Caco-2 (cell line): ENCODE results near the gene RALGAPA2. TPM values are rescaled to one million over a fixed set of nuclear protein-coding genes. Genes with fewer than 3 reads are reported as not detected.

Source experiments
- BruUV-seq: library from RNA; stranded (reverse); fragments of 400-500 nt; replicated peaks from 2 replicates; lab custom pipeline; 2021; lab: Mats Ljungman, UMichigan
- CTCF ChIA-PET: fragments of 300-600 bp; sonication (Branson Sonifier 250); formaldehyde crosslinking; loops from one replicate; lab custom pipeline; 2022; ENCODE audit warnings: antibody characterized with exemption; lab: Charles Lee
- POLR2A ChIA-PET: fragments of 300-600 bp; sonication (Branson Sonifier 250); formaldehyde crosslinking; loops from one replicate; lab custom pipeline; 2022; ENCODE audit warnings: antibody characterized with exemption; lab: Charles Lee
- DNase-seq, 2 experiments: peaks; one replicate each; pipeline versions ENCODE4 v3.0.0 to v3.0.0-alpha.2; 2020 to 2022
- H3K27me3 ChIP-seq: replicated peaks from 2 replicates; pipeline ENCODE4 v1.6.0; 2011; ENCODE audit warnings: low read length; ENCODE audit not compliant: control insufficient read depth, insufficient read depth
- H3K36me3 ChIP-seq: 2 replicates; pipeline ENCODE4 v1.5.1; 2011; ENCODE audit warnings: low read length; ENCODE audit not compliant: control insufficient read depth, insufficient read depth
- H3K4me1 ChIP-seq: fragments of 250-450 bp; sonication (Bioruptor Pico); 2 replicates; pipeline ENCODE4 v1.5.1; 2020; ENCODE audit warnings: mild to moderate bottlenecking
- H3K4me3 ChIP-seq: 2 replicates; pipeline ENCODE4 v1.5.1; 2011; ENCODE audit warnings: low read depth, mild to moderate bottlenecking, control low read depth, low read length
- H3K9me3 ChIP-seq: fragments of 250-450 bp; sonication (Bioruptor Pico); 2 replicates; pipeline ENCODE4 v1.5.1; 2020; ENCODE audit warnings: mild to moderate bottlenecking, moderate library complexity
- H3K27ac Mint-ChIP-seq: one replicate; pipeline ENCODE4 v1.8.0; 2022; ENCODE audit warnings: mixed read lengths; ENCODE audit not compliant: unreplicated experiment
- H3K27me3 Mint-ChIP-seq: one replicate; pipeline ENCODE4 v1.8.0; 2022; ENCODE audit warnings: mixed read lengths; ENCODE audit not compliant: insufficient read depth, unreplicated experiment
- H3K36me3 Mint-ChIP-seq: one replicate; pipeline ENCODE4 v1.8.0; 2022; ENCODE audit warnings: mild to moderate bottlenecking, mixed read lengths; ENCODE audit not compliant: insufficient read depth, unreplicated experiment
- H3K4me1 Mint-ChIP-seq: one replicate; pipeline ENCODE4 v1.8.0; 2022; ENCODE audit warnings: low read depth, mixed read lengths; ENCODE audit not compliant: unreplicated experiment
- H3K4me3 Mint-ChIP-seq: one replicate; pipeline ENCODE4 v1.8.0; 2022; ENCODE audit warnings: mild to moderate bottlenecking, moderate library complexity, mixed read lengths; ENCODE audit not compliant: unreplicated experiment
- H3K9me3 Mint-ChIP-seq: one replicate; pipeline ENCODE4 v1.8.0; 2022; ENCODE audit warnings: mixed read lengths; ENCODE audit not compliant: unreplicated experiment
- intact Hi-C: fragments of 100-400 bp; cut with micrococcal nuclease; formaldehyde crosslinking; loops from one replicate; pipeline ENCODE4 v1.10.0; 2022; ENCODE audit not compliant: unreplicated experiment
- total RNA-seq: library from RNA; stranded (reverse); gene quantifications from 2 replicates; pipeline ENCODE4 v1.2.3, GENCODE V29; 2022
- TF ChIP-seq, protein P1 (sequence below), 2 experiments: fragments of 200-600 bp in 1 of 2; IDR thresholded peaks; 1 replicate in 1 of 2; 2 replicates in 1 of 2; pipeline versions ENCODE4 v1.5.1 to v1.8.0; 2011 to 2022; ENCODE audit warnings: antibody characterized with exemption in 1 of 2, control low read depth in 1 of 2, inconsistent platforms in 1 of 2, low read depth in 1 of 2, low read length in 1 of 2, mild to moderate bottlenecking in 1 of 2, moderate library complexity in 1 of 2; ENCODE audit not compliant: insufficient read depth in 1 of 2, severe bottlenecking in 1 of 2, unreplicated experiment in 1 of 2

Gene RALGAPA2
- total RNA-seq, 1 experiment from 2014 or later, result 17.3 TPM

DNA sequence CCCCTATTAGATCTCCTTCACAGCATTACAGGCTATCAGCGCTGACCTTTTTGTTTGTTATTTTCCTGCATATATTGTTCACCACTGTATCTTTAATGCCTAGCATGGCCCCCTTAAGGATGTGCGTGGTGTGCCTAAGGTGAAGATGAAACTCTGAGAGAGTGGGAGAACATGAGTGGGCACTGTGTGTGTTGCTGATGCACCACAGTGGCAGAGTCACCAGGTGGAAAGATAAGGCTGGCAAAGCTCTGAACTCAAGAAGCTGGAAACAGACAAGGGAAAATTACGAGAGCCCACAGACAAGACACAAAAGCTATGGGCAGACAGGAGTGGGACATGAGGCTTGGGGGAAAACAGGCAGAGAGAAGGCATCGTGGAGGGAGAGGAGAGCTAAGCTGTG lies 184.8 kb downstream of the RALGAPA2 start:
- Mint-ChIP-seq H3K4me1 (no peaks in the 10 kb centered on the region), H3K36me3 (no peaks in the 10 kb centered on the region), H3K4me3 (no peak overlapping the region), H3K27me3 (no peaks in the 10 kb centered on the region), H3K9me3 (no peaks in the 10 kb centered on the region), H3K27ac (no peak overlapping the region)
- no peaks in the 10 kb centered on the region for H3K27me3 ChIP-seq
- no peaks in the 10 kb centered on the region for H3K4me1 ChIP-seq
- POLR2A ChIA-PET, result no interaction called here
- H3K36me3 ChIP-seq, result 0 out of 2 replicates have a peak, but pooled peaks cover 2% of the 10 kb centered on the region
- CTCF ChIA-PET, result no interaction called here
- H3K9me3 ChIP-seq, result no peaks in the 10 kb centered on the region
- no peak for DNase-seq
- intact Hi-C loops, result no loop called here
- no TSS peak for BruUV-seq
- no peak overlapping the region for H3K4me3 ChIP-seq
- TF ChIP-seq, protein P1, sequence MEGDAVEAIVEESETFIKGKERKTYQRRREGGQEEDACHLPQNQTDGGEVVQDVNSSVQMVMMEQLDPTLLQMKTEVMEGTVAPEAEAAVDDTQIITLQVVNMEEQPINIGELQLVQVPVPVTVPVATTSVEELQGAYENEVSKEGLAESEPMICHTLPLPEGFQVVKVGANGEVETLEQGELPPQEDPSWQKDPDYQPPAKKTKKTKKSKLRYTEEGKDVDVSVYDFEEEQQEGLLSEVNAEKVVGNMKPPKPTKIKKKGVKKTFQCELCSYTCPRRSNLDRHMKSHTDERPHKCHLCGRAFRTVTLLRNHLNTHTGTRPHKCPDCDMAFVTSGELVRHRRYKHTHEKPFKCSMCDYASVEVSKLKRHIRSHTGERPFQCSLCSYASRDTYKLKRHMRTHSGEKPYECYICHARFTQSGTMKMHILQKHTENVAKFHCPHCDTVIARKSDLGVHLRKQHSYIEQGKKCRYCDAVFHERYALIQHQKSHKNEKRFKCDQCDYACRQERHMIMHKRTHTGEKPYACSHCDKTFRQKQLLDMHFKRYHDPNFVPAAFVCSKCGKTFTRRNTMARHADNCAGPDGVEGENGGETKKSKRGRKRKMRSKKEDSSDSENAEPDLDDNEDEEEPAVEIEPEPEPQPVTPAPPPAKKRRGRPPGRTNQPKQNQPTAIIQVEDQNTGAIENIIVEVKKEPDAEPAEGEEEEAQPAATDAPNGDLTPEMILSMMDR (IDR thresholded peaks at IDR 0.05; ENCODE audit: insufficient read depth in 1 of 2, low read depth in 1 of 2, low read length in 1 of 2, severe bottlenecking in 1 of 2, unreplicated experiment in 1 of 2), result no peak

DNA sequence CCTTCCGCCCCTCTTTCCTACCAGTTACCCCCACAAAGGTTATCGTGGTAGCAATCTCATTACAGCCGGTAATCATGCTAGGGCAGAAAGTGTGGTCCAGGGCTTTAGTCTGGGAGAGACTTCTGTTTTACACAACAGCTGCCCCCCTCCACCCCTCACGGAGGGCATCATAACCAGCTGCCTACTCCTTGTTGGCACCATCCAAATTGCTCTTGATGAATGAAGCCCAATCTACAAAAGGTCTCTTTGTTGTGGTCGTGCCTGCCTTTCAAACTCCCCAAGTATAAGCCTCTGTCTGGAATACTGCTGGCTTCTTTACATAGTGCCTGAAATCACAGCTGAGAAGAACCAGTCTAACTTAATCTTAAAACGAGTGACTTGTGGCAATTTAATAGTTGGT lies 186.7 kb downstream of the RALGAPA2 start:
- no peaks in the 10 kb centered on the region for H3K27me3 ChIP-seq
- BruUV-seq, result no TSS peak
- H3K27me3 Mint-ChIP-seq, result no peaks in the 10 kb centered on the region
- H3K9me3 Mint-ChIP-seq, result no peaks in the 10 kb centered on the region
- H3K4me3 Mint-ChIP-seq, result no peak overlapping the region
- no peaks in the 10 kb centered on the region for H3K9me3 ChIP-seq
- no peaks in the 10 kb centered on the region for H3K4me1 ChIP-seq
- H3K4me1 Mint-ChIP-seq, result no peaks in the 10 kb centered on the region
- DNase-seq, result no peak
- ChIA-PET CTCF (no interaction called here), POLR2A (no interaction called here)
- no peaks in the 10 kb centered on the region for H3K36me3 ChIP-seq
- no peak overlapping the region for H3K27ac Mint-ChIP-seq
- H3K36me3 Mint-ChIP-seq, result peaks cover 3% of the 10 kb centered on the region
- intact Hi-C loops, result no loop called here
- TF ChIP-seq, protein P1 (IDR thresholded peaks at IDR 0.05; ENCODE audit: insufficient read depth in 1 of 2, low read depth in 1 of 2, low read length in 1 of 2, severe bottlenecking in 1 of 2, unreplicated experiment in 1 of 2), result no peak
- H3K4me3 ChIP-seq, result no peak overlapping the region

DNA sequence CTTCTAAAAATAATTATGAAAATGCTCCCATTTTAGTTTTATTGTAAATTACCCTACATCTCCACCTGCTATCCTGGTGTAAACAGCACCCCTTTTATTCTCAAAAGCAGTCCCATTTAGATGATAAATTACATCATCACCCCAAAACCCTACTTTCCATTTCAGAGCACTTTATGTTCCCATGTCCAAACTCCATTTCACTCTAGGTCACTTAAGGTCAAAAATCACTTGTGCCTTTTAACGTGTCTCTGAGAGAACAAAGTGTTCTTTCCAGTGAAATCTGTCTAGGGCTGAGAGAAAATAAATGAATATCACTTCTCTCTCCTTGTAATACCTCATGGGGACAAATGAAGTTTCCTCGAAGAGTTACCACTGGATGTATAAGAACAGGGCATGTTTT lies 187.2 kb downstream of the RALGAPA2 start:
- H3K4me1 ChIP-seq, result no peaks in the 10 kb centered on the region
- DNase-seq, result no peak
- no peak overlapping the region for H3K4me3 Mint-ChIP-seq
- TF ChIP-seq, protein P1 (IDR thresholded peaks at IDR 0.05; ENCODE audit: insufficient read depth in 1 of 2, low read depth in 1 of 2, low read length in 1 of 2, severe bottlenecking in 1 of 2, unreplicated experiment in 1 of 2), result no peak
- H3K9me3 ChIP-seq, result no peaks in the 10 kb centered on the region
- ChIA-PET CTCF (no interaction called here), POLR2A (no interaction called here)
- no peak overlapping the region for H3K27ac Mint-ChIP-seq
- H3K36me3 ChIP-seq, result no peaks in the 10 kb centered on the region
- peaks cover 8% of the 10 kb centered on the region for H3K36me3 Mint-ChIP-seq
- intact Hi-C loops, result no loop called here
- no peaks in the 10 kb centered on the region for H3K27me3 Mint-ChIP-seq
- no TSS peak for BruUV-seq
- no peaks in the 10 kb centered on the region for H3K4me1 Mint-ChIP-seq
- H3K4me3 ChIP-seq, result no peak overlapping the region
- H3K9me3 Mint-ChIP-seq, result no peaks in the 10 kb centered on the region
- no peaks in the 10 kb centered on the region for H3K27me3 ChIP-seq
